ENCODE data around the gene PDE8A.

The PDE8A gene

DNA sequence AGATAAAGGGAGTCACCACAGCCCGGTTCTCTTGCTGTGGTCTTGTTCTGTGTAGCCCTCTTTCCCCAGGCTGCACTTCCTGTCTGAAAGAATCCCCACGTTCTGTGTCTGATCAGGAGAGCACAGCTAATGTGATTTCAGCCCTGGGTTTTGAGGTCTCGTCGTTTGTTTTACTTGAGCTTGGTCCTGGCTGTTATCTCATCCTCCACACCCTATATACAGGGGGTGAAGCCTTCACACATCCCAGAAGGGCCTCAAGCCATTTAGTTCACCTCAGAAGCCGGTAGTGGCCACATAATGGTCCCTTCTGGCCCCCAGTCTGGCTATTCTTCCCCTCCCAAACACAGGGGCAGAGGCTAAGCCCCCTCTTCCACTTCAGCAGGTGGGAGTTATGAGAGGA lies 115.6 kb downstream of the PDE8A start:
- FAIRE-seq = no peak

DNA sequence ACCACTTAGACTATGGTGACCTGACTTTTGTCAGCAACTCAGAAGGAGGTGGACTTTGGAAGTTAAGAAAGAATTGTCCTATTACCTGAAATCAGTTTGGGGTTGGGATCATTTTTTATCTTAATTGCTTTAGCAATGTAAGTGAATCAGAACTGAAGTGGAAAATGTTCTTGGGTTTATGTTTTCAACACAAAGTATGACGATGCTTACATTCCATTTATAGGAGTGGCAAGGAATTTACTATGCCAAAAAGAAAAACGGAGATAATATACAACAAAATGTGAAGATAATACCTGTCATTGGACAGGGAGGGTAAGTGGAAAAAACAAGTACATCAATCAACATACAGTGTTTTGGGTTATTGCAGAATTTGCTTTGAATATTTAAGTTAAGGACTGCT lies 116.1 kb downstream of the PDE8A start:
- no peak for FAIRE-seq

DNA sequence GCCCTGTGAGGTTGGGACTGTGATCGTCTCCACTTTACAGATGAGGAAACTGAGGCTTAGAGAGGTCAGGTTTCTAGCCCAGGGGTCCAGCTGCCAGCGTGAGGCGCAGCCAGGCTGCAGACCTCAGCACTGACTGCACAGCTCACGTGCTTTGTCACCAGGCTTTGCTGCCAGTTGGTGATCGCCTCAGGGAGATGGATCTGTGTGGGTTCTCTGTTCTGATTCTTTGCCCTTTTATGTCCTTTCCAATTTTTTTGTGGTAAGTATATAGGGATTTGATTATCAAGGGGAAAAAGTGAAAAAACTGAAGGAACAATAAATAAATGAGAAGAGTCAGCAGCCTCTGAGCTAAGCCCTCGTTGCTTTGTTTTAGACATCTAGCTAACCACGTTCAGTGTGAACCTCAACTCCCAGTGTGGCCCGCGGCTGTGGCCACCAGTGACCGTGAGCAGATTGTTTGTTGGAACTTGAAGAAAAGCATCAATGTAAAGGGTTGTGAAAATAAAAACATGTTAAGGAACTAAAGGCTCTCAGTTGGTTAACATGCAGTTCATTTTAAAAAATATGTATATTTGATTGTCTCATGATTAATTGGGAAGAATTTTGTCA lies 117.6 kb downstream of the PDE8A start:
- FAIRE-seq = no peak

DNA sequence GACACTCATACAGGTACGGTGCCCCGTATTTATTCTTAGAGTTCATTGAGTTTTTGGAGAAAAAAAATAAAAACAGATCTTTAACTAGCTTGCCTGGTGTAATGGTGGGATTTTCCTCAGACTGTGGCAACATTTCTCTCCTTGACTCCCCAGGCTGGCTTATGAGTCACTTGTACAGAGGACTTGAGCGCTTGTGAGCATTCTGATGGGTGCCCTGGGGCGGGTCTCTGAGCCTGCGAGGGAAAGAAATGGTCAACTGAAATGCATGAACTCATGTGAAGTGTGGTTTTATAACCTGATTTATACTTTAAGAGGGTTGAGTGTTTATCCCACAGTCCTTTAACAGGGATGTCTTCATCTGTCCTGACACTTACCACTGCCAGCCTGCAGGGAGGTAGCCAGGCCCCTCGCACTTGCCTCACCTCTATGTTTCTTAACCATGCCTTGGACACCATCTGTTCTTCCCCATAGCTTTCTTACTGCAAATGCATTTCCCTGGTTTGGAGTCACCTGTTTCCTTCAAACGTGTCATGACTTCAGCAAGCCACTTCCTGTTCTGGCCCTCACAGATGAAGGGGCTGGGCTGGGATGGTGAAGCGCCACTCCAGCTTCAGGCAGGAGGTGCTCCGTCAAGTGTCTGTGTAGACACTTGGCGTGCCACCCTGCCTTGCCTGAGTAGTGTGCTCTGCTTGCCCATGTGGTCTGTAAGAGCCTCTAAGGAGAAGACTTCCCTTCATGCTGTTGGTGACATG lies 118.7 kb downstream of the PDE8A start:
- no peak for FAIRE-seq

DNA sequence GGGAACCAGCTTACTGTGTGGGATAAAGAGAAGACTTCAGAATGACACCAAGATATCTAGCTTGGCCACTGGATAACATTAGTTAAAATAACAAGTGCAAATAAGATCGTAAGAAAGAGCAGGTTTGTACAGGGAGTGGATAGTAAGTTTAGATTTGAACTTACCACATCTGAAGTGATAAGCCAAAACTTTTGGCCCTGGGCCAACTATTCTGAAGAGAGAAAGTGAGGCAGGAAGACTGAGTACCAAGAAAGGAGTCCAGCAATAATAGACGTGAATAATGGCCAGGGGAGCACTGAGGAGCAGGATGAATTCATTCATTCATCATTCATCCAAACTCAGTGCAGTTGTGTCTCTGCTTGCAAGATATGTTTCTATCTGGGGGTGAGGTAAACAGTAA lies 122.9 kb downstream of the PDE8A start:
- no peak for FAIRE-seq

DNA sequence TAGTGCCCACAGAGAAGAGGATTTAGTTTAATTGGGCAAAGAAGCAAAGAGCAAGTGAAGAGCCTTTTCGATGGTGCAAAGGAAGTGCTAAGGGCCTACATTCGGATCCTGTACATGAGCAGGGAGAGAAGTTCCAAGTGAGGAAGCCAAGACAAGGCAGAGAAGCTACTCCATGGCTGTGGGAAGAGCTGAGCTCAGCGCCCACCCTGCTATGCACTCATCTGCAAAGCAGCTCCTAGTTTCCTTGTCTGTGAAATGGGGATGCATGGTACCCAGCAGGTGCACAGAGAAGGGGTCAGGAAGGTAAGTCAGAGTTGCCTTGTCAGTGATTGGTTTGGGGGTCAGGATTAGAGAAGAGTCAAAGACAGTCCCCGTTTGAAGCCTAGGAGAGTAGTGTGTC lies 126.5 kb downstream of the PDE8A start:
- FAIRE-seq = no peak

DNA sequence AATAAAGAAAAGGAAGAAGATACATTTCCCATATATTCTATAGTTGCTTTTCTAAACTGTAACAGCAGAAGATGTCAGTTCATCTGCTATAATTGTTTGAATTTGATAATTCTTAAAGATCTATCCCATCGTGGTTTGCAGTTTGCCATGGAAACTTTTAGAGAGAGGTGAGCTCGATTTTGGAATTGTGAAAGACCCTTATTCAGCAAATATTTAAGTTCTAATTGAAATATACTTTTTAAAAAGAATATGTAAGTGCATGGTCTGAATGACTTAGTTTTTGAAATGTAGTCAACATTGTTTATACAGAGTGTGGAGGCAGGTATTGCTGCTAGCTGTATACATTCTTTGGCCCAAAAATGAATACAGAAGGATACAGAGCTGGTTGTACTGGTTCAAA lies 127.7 kb downstream of the PDE8A start:
- FAIRE-seq = no peak

DNA sequence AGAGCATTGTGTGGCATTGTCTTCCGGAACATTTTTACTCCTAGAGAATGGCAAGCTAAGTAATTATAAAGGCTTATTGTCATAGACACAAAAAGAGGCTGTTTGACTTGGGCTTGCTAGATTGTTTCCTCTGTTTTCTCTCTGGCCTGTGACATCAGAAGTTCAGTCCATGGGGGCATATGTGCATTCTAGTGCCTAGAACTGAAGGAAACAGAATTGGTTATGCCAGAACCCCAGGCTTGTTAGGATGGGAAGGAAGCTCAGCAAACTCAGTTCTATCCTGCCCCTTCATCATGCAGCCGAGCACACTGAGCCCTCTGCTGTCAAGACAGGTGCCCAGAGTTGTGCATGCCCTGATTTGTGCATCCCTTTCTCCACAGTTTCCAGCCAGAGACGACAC lies 131.3 kb downstream of the PDE8A start:
- no peak for FAIRE-seq

DNA sequence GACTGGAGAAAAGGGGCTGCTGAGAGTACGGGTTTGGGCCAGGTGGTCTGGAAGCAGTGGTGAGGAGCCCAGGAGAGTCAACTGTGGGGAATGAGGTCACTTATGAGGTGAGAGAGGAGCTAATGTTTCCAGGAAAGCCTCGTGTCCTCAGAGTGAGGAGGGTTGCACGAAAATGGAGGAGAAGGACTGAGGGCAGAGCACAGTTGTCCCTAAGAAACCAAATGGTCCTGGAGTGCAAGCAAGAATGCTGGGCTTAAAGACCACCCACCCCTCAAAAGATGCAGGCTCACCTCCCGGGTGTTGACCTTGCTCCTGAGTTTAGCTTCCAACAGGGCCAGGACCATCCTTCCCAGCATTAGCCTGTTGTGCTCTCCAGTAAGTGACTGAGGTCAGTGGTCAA lies 133.2 kb downstream of the PDE8A start:
- FAIRE-seq = no peak

DNA sequence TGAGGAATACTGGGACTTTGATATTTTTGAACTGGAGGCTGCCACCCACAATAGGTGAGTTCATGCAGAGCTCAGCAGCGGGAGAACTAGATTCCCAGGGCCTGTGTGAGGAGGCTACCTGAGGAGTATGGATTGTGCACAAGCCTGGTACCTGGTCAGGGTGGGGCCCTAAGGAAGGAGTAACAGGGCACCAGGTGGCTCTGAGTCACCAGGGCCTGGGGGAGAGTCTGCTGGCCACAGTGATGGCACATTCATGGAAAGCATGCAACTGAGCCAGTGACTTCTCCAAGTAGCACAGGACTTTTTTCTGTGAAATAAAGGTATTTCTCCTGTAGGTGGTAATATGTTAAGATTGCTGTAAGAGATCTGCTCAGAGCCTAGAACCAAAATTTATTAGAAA lies 134.4 kb downstream of the PDE8A start:
- no peak for FAIRE-seq

DNA sequence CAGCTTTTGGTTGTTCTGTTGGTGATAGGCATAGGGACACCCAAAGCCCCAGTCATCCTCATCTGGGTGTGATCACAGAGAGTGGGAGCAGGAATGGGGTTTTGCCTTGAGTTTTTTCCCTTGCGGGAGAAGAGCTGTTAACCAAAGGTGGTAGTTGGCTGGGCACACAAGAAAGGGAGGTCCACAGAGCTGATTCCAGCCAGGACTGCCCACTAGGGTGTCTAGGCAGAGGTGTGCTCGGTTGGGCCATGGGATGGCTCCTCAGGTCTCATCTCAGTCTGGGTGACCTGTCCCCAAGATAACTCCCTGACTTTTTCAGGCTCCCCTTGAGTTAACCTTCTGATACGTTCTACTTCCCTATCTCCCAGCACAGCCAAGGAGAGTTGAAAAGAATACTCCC lies 134.8 kb downstream of the PDE8A start:
- FAIRE-seq = no peak

DNA sequence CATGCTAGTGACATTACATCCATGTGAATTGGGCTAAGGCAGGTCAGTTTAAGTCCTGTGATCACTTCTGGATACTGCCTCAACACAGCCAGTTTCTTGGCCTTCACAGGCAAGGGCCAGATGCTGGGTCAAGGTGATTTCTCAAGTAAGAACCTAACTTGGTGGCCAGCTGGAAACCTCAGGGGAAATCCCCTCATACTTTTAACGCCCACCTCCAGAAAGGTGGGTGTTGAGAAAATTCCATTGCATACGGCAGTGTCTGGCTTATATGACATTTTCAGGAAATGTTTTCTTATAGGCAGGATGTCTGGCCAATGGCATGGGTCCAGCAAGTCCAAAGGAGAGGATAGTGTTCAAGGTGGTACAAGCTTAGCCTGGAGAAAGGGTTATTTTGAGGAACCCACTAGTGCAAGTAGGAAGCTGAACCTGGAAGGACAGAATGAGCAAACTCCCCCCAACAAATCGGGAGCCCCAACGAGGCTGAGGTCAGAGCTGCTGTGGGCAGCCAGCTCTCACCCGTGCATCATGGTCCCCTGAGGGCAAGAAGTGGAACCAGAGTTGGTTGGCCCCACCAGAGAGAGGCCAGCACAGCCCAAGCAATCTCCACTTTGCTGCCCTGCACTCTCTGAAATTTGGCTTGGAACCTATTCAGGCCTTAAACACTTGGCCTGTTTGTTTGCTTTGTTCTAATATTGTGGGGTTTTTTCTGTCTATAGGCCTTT lies 135.4 kb downstream of the PDE8A start:
- FAIRE-seq = no peak

DNA sequence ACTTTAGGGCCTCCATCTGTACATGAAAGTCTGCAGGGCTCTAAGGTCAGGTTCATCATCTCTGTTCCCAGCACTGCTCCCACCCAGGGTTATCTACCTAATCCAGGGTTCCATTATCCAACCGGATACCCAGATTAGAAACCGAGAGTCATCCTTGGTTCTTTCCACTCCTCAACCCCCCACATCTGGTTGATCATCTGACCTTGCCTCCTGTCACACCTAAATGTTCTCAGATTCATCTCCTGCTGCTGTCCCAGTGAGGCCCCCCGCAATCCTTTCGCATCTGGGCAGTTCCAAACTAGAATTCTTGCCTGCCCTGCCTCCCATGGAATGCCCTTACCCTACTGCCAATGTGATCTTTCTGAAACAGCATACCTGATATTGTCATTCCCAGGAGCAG lies 136.5 kb downstream of the PDE8A start:
- no peak for FAIRE-seq

DNA sequence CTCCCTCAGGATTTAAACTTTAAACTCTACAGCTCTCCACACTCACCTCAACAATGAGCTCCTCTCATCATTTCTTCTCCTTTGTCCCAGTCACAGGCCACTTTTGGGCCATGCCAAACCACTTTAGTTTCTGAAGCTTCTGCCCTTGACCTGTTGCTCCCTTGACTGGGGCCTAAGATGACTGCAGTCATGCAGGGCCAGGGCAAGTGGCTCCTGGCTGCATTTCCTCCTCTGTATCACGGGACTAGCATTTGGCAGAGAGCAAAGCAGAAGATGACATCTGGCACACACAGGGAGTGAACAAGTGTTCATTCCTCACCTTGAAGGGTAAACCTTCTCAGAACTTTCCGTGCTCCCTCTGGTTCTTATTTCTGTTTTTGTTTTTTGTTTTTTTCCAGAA lies 136.9 kb downstream of the PDE8A start:
- FAIRE-seq = no peak

DNA sequence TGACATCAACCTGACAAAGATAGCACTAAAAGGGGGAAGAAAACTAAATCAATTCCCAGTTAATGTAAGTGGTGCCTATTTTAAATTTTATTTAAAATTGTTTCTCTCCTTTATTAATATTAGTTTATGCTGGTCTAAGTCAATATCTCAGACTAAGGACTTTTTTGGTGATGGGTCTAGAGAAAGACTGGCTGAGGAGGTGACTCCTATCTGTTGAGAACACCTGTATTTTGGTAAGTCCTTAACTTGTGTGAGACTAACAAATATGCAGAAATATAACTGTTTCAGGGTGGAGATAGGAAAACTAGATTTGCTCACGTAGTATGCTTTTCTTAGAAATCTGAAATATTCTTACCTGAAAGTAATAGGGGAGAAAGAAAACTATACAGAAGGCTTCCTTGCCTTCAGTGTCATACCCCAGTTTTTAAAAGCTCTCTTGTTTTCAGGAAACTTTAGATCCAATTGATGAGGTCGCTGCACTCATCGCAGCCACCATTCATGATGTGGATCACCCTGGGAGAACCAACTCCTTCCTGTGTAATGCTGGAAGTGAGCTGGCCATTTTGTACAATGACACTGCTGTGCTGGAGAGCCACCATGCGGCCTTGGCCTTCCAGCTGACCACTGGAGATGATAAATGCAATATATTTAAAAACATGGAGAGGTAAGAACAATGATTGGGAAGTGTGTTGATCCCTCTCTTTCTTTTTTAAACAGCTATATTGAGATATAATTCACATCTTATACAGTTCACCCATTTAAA lies 138.9 kb downstream of the PDE8A start:
- no peak for FAIRE-seq

DNA sequence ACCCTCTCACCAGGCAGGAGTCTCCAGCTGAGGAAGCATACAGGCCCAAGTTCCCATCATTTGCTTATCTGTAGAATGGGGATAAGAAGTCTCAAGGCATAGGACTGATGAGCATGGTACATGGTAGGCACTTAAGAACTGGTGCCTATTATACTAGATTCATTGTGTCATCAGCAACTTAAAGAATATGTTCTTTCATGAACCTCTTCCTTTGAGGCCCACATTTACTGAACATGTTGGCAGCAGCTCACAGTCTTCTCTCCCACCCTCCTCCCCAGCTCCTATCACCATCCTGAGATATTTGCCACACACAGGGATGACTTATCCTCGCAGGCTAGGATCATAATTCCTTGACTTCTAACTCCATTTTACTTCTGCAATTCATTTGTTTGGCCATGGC lies 142.5 kb downstream of the PDE8A start:
- no peak for FAIRE-seq

DNA sequence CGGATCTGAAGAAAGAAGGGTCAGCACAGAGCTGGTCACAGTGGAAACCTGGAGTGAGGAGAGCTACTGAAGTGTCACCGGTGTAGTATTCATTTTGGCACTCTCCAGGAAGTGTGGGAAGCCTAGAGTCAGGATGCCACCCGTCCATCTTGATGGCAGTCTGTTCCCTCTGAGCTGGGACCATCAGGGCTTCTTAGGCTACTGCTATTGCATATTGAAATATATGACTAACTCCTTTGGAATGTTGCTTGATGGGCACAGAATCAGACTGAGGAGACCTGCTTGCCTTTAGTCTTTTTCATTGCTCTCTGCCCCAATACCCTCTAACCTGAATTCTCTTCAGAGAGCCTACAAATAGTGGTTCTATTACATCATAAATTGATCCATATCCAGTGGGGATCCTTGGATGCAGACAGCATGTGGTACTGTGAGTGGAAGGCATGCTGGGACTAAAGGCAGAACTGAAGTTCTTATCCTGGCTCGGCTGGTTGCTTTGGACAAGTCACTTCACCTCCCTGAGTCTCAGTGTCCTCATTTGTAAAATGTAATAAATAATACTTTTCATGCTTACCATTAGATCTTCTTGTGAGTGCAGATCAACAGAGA lies 143.5 kb downstream of the PDE8A start:
- no peak for FAIRE-seq

DNA sequence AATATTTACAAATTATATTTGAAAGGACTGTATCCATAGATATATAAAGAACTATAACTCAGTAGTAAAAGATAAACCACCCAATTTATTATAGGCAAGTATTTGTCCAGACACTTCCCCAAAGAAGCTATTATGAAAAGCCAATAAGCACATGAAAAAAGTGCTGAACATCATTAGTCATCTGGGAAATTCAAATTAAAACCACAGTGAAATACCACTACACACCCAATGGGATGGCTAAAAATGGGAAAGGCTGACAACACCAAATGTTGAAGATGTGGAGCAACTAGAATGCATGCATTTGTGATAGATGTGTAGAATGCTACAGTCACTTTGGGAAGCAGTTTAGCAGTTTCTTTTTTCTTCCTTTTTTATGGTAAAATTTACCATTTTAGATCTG lies 147.0 kb downstream of the PDE8A start:
- no peak for FAIRE-seq

DNA sequence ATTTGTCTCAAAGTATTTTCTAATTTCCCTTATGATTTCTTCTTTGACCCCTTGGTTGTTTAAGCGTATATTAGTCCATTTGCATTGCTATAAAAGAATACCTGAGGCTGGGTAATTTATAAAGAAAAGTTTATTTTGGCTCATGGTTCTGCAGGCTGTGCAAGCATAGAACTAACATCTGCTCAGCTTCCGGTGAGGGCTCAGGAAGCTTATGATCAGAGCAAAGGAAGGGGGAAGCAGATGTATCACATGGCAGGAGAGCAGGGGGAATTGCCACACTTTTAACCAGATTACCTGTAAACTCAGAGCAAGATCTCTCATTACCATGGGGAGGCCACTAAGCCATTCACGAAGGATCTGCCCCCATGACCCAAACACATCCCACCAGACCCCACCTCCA lies 148.2 kb downstream of the PDE8A start:
- no peak for FAIRE-seq

DNA sequence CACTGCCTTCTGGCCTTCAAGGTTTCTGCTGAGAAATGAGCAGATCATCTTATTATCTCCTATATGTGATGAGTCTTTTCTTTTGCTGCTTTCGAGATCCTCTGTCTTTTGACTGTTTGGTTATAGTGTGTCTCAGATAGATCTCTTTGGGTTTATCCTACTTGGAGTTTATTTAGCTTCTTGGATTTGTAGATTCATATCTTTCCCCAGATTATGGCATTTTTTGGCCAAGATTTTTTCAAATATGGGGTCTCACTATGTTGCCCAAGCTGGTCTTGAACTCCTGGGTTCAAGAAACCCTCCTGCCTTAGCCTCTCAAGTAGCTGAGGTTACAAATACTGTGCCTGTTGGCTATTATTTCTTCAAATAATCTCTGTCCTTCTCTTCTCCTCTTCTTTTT lies 150.3 kb downstream of the PDE8A start:
- no peak for FAIRE-seq

DNA sequence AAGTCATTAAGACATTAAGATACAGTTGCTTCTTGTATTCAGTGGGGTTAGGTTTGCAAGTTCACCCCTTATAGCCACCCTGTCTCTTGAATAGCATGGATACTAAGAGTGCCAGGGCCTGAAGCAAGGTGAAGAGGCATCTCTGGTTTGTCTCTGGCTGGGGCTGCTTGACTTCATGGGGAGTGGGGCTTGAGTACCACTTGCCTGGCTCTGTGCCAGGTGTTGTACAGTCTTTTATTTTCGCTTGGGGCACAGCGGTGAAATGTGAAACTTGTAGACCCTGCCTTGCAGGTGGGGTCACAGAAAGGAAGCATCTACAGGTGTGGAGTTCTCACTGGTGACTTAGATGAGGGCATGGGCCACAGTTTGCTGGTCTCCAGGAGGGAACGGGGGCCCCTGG lies 152.1 kb downstream of the PDE8A start:
- FAIRE-seq = no peak

DNA sequence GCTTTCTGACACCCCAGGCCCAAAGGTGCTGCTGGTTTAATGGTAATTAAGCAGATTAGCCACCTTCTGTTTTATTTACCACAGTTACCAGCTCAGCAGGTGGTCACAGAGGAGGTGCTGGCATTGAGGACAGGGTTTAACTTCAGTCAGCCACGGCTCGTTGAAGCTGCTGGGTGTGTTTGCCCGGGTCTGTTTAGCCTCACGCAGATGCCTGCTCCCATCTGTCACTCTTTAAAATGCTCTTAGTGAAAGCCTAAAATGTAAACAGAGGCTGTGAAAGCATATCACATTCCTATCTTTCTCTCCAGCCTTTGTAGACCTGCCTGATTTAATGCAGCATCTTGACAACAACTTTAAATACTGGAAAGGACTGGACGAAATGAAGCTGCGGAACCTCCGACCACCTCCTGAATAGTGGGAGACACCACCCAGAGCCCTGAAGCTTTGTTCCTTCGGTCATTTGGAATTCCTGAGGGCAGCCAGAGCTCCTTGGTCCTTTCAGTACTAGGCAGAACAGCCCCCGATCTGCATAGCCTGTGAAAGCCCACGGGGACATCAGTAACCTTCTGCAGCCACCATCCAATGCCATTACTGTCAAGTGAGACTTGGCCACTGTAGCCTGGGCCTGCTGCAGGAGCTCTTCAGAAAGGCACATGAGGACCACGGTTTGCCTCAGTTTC lies 156.0 kb downstream of the PDE8A start:
- no peak for FAIRE-seq

DNA sequence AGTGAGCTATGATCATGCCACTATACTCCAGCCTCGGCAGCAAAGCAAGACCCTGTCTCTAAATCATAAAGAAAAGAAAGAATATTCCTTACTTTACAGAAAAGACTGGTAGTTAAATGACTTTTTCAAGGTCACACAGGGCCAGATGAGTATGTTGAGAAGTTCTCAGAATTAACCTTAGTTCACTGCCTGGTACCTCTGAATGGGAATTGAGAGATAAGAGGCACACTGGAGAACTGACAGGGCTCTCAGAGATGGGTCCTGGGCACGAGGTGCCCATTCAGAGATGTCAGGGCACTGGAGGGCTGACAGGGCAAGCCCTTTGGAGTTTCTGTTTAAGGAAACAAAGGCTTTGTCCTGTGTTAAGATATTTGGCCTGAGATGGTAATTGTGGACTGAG lies 157.7 kb downstream of the PDE8A start:
- FAIRE-seq = no peak

Measured in G401.6 (cell line).